NCI-H345 (cell line): ENCODE measurements around the gene SLC22A31.

Experiments
- DNase-seq: peaks from one replicate; lab custom pipeline; 2025; lab: John Stamatoyannopoulos, UW

The SLC22A31 gene

GRCh38 chr16:89216315-89217137 lies 16.2 kb upstream of the SLC22A31 start:
- DNase-seq = peak; percentile 64

- DNase-seq = no peak
Measured at GRCh38 chr16:89210904-89211515, 10.7 kb upstream of the SLC22A31 start.

GRCh38 chr16:89210165-89210903 lies 10.0 kb upstream of the SLC22A31 start:
- DNase-seq = no peak

- DNase-seq = no peak
Measured at GRCh38 chr16:89209522-89210044, 9.2 kb upstream of the SLC22A31 start.

GRCh38 chr16:89207993-89208392 lies 7.7 kb upstream of the SLC22A31 start:
- no peak for DNase-seq

- DNase-seq = no peak
Measured at GRCh38 chr16:89202422-89203215, 2.3 kb upstream of the SLC22A31 start.

GRCh38 chr16:89201439-89202377 lies 1.4 kb upstream of the SLC22A31 start:
- DNase-seq = peak; percentile 84

GRCh38 chr16:89200850-89201411 lies 594 bp upstream of the SLC22A31 start:
- no peak for DNase-seq

- no peak for DNase-seq
Measured at GRCh38 chr16:89199241-89200123, 855 bp downstream of the SLC22A31 start.

- no peak for DNase-seq
Measured at GRCh38 chr16:89198417-89199240, 1.7 kb downstream of the SLC22A31 start.

GRCh38 chr16:89197633-89198416 lies 2.5 kb downstream of the SLC22A31 start:
- DNase-seq = no peak

- DNase-seq = no peak
Measured at GRCh38 chr16:89197033-89197632, 3.2 kb downstream of the SLC22A31 start.

GRCh38 chr16:89195521-89196171 lies 4.7 kb downstream of the SLC22A31 start:
- DNase-seq = no peak

- DNase-seq = no peak
Measured at GRCh38 chr16:89194340-89195311, 5.7 kb downstream of the SLC22A31 start.

GRCh38 chr16:89193576-89194293 lies 6.6 kb downstream of the SLC22A31 start:
- DNase-seq = no peak
